AG09309 (cell line): ENCODE data around the gene ZNF804B.

Experiments
- DNase-seq: peaks from one replicate; pipeline ENCODE4 v3.0.0-alpha.2; 2010; ENCODE audit warnings: low read depth
- H3K4me3 ChIP-seq: 2 replicates; pipeline ENCODE4 v1.5.1; 2011; ENCODE audit warnings: mild to moderate bottlenecking, low read depth, low read length, moderate library complexity; ENCODE audit not compliant: control insufficient read depth
- CTCF ChIP-seq: IDR thresholded peaks from 2 replicates; pipeline ENCODE4 v1.5.1; 2011; ENCODE audit warnings: mild to moderate bottlenecking, low read depth, low read length, inconsistent platforms; ENCODE audit not compliant: insufficient read depth, control insufficient read depth; ENCODE audit errors: missing control alignments

ZNF804B gene

GRCh38 chr7:88942815-88943501, 183.5 kb downstream of the ZNF804B start:
- no peak for TF ChIP-seq CTCF
- no peak for DNase-seq
- H3K4me3 ChIP-seq = no peak overlapping the region

GRCh38 chr7:88951826-88952225, 192.3 kb downstream of the ZNF804B start:
- no peak for DNase-seq
- no peak for TF ChIP-seq CTCF
- no peak overlapping the region for H3K4me3 ChIP-seq

GRCh38 chr7:88964418-88964817, 204.9 kb downstream of the ZNF804B start:
- no peak overlapping the region for H3K4me3 ChIP-seq
- DNase-seq = no peak
- TF ChIP-seq CTCF = no peak

GRCh38 chr7:88965371-88965770, 205.9 kb downstream of the ZNF804B start:
- H3K4me3 ChIP-seq = no peak overlapping the region
- no peak for DNase-seq
- TF ChIP-seq CTCF = no peak

- H3K4me3 ChIP-seq = no peak overlapping the region
- DNase-seq = no peak
- TF ChIP-seq CTCF = no peak
These were observed 207.9 kb downstream of the ZNF804B start for GRCh38 chr7:88967432-88967831.

- no peak for TF ChIP-seq CTCF
- DNase-seq = no peak
- no peak overlapping the region for H3K4me3 ChIP-seq
These were observed 209.7 kb downstream of the ZNF804B start for GRCh38 chr7:88969167-88969566.
